GM12875 (cell line): ENCODE data around the gene CYTL1.
"Not testable (repeated sequence)": the region's sequence is repeated elsewhere in the genome, so short reads cannot be mapped to it uniquely, and the experiment has no call there.

Source experiments
- H3K4me3 ChIP-seq: one replicate; pipeline ENCODE4 v1.5.1; 2011; ENCODE audit warnings: low read depth, low read length, control low read depth
- TF ChIP-seq, protein P1 (sequence below): IDR thresholded peaks from 2 replicates; pipeline ENCODE4 v1.5.1; 2011; ENCODE audit warnings: low read depth, mild to moderate bottlenecking, control low read depth, inconsistent platforms, low read length, moderate library complexity, borderline replicate concordance; ENCODE audit not compliant: insufficient read depth

The CYTL1 gene

DNA sequence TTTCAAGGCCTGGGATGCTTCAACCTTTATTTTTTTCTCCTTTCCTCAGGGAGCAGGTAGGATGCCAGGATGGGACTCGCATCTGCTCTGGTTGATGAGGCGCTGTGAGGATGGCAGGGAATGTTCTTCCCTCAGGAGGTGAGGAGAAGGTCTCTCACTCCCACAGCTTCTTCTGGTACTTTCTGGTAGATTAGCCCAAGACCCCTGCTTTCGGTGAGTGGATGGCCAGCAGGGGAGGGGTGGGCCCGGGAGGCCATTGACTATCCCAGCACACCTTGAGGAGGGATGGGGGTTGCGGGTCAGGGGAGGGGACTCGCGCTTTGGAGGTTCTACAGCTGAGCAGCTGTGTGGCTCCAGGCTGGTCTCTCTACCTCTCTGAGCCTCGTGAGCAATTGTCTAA is 14.8 kb downstream of the CYTL1 start:
- TF ChIP-seq, protein P1, sequence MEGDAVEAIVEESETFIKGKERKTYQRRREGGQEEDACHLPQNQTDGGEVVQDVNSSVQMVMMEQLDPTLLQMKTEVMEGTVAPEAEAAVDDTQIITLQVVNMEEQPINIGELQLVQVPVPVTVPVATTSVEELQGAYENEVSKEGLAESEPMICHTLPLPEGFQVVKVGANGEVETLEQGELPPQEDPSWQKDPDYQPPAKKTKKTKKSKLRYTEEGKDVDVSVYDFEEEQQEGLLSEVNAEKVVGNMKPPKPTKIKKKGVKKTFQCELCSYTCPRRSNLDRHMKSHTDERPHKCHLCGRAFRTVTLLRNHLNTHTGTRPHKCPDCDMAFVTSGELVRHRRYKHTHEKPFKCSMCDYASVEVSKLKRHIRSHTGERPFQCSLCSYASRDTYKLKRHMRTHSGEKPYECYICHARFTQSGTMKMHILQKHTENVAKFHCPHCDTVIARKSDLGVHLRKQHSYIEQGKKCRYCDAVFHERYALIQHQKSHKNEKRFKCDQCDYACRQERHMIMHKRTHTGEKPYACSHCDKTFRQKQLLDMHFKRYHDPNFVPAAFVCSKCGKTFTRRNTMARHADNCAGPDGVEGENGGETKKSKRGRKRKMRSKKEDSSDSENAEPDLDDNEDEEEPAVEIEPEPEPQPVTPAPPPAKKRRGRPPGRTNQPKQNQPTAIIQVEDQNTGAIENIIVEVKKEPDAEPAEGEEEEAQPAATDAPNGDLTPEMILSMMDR, result no peak
- no peak overlapping the region for H3K4me3 ChIP-seq

DNA sequence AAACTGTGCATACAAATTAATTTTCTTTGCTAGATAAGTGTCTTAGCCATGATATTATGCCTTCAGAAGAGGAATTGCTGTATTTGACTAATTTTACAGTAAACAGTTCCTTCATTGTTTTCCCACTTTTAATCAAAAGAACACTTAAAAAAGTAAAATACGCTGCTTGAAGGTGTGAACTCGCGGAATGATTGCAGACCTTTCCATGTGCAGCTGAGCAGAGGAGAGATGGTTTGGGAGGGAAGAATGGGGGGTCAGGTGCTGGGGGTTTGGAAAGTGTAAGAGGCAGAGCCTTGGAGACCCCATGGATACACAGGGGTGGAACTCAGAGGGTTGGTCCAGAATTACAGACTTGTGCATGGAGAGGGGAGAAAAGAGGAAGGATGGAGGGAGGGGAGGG is 15.3 kb downstream of the CYTL1 start:
- H3K4me3 ChIP-seq, result no peak overlapping the region
- TF ChIP-seq, protein P1, result no peak

- H3K4me3 ChIP-seq, result no peak overlapping the region
- TF ChIP-seq, protein P1, result no peak
Measured at GRCh38 chr4:5003372-5003857, 15.8 kb downstream of the CYTL1 start.

- not testable (repeated sequence) for H3K4me3 ChIP-seq
Measured at GRCh38 chr4:5001641-5002040, 17.6 kb downstream of the CYTL1 start.

DNA sequence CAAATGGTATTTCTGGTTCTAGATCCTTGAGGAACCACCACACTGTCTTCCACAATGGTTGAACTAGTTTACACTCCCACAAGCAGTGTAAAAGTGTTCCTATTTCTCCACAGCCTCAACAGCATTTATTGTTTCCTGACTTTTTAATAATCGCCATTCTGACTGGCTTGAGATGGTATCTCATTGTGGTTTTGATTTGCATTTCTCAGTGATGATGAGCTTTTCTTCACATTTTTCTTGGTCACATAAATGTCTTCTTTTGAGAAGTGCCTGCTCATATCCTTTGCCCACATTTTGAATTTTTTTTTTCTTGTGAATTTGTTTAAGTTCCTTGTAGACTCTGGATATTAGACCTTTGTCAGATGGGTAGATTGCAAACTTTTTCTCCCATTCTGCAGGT is 22.3 kb downstream of the CYTL1 start:
- not testable (repeated sequence) for H3K4me3 ChIP-seq

DNA sequence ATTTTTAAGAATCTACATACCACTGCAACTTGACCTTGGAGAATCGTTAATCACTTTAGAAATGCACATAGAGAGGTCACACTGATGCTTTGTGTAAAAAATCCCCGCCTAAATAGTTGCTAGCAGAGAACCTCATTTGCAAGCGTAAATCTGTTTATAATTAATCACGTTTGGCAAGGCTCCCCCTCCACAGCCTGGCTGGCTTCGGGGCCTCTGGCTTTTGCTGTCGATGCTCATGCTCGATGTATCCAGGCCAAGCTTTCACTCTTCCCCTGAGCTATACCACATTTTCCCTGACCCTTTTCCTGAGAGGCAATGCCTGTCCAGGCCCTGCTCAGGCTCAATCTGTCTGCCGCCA is 23.4 kb downstream of the CYTL1 start:
- TF ChIP-seq, protein P1, result no peak
- H3K4me3 ChIP-seq, result no peak overlapping the region

GRCh38 chr4:4995103-4995907 is 24.0 kb downstream of the CYTL1 start:
- TF ChIP-seq, protein P1, result peak; percentile 96
- H3K4me3 ChIP-seq, result no peak overlapping the region

GRCh38 chr4:4994312-4995097 is 24.8 kb downstream of the CYTL1 start:
- TF ChIP-seq, protein P1, result no peak

More at GRCh38 chr4:4994312-4995097, 24.8 kb downstream of the CYTL1 start:
- H3K4me3 ChIP-seq, result no peak overlapping the region
